GM18861 (cell line): ENCODE results near the gene KRTAP12-1.

Source experiments
- ATAC-seq: cut with Tn5 transposase; IDR thresholded peaks from one replicate; pipeline ENCODE4 v1.9.1; 2021; ENCODE audit not compliant: unreplicated experiment

The KRTAP12-1 gene

DNA sequence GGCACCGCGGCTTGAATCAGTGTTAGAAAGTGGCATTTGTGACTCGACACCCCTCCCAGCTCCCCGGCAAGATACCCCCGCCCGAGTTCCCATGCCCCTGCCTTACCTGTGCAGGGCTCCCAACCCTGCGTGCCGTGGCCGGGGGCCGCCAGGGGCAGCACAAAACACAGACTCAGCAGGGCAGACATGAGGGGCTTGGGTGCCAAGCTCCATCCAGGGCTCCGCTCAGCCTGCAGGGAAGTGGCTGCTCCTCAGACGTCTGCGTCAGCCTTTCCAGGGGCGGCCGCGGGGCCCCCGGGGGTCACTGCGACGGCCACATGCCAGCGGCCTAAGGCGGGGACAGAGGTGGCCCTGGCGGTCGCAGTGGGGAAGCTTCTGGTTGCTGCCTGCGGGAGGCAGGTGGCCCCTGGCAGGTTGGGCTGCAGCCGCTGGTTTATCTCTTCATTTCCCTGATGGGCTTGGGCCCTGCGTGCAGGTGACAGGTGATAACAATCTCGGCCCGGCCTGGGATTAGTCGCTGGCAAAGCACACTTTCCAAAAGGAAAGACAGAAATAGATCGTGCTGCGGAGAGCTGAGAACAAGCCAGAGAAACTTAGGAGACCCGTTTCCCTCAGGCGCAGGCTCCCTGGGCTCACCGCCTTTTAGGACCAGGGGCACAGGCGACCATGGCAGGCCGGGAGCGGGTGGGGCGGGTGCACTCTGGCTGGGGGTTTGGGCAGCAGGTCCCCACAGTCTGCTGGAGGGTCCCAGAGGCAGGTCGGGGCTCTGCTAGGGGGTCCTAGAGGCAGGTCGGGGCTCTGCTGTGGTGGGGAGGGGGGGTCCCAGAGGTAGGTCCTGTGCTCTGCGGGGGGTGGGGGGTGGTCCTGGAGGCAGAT, 29.6 kb upstream of the KRTAP12-1 start, which contains the start of gene TSPEAR:
TSS of gene TSPEAR (minus strand) at position 246 of the 876 bp plus-strand sequence. CDS start at position 188, 58 bp downstream.
- no peak for ATAC-seq

DNA sequence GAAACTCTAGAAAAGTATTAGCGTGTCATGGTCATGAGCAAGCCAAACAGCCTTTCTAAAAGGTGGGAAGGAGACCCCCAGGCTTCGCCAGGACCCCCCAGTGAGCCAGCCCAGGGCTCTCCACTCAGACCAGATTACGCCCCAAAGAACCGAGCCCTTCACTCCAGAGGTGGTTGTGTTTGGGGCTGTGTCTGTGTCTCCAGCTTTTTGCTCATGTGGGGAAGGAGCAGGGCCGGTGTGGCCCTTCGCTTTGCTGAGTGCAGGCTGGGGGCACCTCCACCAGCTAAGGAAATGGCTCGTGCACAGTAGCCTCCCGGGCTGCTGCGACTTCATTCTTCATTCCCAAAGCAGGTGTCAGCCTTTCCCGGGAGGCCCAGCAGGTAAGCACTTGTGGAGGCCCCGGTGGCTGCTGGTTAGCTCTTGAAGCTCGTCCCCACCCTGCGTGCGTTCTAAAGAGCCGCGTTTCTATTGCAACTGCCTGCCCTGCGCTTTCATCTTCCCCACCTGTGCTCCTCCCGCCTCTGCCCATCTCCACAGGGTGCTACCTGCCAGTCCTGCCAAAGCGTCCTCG, 28.9 kb upstream of the KRTAP12-1 start:
- no peak for ATAC-seq

DNA sequence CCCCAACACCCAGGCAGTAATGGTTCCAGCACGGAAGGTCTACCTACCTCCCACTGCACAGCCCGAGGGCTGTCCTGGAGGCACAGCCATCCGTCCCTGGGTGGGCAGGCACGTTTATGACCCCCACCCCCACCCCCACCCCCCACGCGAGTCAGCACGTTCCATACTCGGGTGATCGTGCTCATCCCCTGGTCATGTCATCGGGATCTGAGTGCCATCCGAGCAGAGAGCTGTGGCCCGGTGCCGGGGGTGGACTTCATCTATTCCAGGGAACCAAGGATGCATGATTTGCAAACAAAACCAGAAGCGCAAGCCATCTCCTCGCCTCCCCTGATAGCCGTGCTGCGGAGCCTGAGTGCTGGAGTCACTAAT, 28.3 kb upstream of the KRTAP12-1 start:
- no peak for ATAC-seq

DNA sequence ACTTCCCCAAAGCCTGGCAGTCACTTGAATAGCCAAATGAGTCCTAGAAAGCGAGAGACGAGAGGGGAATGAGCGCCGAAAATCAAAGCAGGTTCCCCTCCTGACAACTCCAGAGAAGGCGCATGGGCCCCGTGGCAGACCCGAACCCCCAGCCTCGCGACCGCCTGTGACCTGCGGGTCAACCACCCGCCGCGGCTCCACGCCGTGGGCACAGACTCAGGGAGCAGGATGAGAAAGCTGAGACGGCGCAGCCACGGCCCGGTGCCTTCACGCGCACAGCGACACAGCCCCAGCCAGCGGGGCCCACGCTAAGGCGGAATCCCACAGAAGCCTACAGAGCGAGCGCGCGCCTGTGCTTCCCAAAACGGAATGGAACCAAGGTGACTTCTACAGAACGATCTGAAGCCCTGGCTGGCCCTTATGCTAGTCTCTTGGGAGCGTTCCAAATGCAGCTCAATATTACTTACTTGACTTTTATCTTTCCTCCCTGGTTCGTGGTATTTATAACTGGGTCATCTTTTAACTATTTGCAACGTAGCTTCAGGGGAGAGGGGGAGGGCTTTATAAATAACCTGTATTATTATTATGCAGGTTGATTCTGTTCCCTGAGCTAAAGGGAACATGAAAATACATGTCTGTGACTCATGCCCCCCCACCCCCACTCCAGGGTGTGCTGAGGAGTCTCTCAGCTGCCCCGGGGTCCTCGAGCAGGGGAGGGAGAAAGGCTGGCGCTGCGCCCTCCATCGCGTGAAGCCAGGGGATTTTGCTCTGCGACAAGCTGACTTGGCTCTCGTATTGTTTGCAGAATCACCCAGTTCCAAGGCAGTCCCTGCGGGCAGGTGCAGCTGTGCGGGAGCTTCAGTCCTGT, 27.7 kb upstream of the KRTAP12-1 start:
- ATAC-seq, result no peak

DNA sequence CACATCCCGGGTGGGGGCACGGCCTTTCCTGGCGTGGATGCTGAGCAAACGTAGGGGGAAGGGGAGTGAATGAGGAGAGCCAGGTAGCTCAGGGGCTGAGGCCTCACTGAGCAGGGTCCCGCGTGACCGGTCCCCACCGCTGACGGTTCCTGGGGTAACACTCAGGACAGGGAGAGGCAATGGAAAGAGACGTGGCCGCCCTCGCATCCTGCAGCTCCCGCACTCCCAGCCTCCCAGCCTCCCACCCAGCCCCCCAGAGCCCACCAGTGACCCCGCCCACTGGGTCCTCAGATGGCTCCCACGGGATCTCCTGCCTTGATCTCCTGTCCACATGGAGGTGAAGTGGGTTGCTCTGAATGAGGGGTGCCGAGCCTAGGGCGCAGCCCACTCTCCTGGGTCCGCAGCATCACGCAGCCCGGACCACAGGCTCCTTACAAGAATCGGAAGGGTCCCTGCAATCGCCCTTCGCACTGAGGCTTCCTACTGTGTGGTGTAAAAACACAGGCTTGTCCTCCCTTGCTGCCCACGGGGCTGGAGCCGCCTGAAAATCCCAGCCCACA, 27.0 kb upstream of the KRTAP12-1 start:
- no peak for ATAC-seq

DNA sequence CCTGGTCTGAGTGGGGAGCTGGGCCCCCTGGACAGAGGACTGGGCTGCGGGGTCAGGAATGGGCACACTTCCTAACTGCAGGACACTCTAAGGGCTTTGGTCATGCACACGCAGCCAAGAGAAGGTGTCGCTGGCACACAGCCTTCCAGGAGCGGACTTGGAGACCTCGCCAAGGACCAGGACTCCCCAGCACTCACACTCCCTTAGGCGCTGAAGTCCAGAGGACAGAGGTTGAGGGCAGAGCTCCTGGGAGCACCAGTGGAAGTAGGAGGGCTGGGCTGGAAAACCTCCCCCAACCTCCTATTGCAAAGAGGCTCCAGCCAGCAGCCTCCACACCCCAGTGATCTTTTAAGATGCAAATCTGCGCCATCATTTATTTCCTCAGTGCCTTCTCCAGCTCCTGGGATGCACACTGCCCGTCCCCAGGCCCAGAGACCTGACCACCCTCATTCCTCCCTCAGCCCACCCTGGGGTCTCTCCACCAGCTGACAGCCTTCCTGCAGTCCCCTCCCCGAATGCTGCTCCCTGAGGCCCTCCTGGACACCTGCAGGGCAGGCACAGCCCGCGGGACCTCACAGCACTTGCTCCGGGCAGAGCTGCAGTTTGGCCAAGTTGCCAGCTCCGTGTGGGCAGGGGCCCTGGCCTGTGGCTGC, 26.4 kb upstream of the KRTAP12-1 start:
- no peak for ATAC-seq

DNA sequence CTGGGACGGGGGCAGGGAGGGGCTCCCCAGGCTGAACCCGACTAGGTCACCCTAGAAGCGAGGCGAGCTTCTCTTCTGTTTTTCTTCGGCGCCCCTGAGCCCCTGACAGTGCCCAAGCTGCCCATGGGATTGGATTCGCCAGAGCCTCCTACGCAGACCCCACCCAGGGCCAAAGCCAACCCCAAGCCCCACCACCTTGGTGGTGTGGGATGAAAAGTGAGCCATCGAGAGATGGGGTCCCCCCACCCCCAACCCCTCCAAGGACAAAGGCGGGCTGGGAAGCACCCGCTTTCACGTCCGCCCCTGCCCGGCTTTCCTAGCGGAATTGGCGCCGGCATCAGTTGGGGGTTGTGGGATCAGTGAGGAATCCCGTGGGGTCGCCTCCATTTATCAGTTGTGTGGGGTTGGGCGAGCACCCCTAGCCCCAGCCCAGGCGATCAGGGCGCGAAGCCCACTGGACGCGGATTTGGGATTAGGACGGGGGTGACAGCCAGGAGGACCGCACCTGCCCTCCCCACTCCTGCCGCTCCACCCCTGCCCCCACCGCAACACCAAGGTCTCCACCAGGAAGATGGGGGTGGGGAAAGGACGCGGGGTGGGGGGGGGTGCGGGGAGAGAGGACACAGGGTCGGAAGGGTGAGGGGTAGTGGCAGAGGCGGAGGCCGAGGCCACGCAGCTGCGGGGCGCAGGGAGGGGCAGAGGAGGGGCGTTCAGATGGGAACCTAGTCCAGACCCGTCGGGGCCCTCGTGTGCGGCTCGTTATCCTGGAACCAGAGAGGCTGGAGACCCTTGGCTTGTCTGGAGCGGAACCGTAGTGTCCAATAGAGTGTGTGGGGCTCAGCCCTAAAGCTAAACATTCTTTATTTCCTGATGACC, 25.0 kb upstream of the KRTAP12-1 start:
- no peak for ATAC-seq

DNA sequence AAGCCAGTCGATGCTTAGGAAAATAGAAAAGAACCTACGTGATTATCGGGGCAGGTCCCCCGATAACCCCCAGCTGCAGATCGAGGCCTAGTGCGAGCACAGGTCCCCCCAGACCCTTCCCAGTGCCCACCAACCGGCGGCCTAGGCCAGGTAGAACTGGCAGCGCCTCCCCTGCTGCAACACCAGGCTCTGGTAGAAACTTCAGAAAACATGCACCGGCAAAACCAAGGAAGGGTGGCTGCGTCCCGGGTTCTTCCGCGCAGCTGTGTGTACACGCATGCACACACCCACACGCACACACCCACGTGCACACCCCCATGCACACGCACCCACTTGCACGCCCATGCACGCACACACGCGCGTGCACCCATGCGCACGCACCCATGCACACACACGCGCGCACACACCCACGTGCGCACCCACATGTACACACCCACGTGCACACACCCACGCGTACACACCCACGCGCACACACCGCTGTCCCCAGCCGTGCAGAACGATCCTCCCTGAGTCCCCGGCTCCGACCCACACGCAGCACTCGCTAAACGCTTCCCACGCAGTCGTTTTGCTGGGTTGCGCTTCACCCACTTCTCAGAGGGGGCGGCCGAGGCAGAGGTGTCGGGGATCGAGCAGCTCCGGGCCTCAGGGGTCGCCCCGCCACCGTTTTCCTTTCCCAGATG, 24.2 kb upstream of the KRTAP12-1 start:
- ATAC-seq, result no peak

DNA sequence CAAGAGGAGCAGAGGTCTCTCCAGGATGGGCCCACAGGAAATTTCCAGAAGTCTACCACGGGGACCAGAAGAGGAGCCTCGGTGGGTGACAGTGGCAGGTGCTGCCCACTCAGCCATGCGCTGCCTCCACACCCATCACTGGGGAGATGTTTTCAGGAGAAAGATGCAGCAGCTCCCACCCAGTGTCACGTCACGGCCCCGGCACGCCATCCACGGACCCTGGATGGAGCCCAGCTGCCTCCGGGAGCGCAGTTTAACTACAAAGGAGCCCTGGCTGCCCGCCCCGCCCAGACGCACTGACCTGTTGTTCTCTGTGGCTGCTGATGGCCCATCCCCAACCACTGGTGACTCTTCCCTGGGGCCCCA, 22.7 kb upstream of the KRTAP12-1 start:
- no peak for ATAC-seq

DNA sequence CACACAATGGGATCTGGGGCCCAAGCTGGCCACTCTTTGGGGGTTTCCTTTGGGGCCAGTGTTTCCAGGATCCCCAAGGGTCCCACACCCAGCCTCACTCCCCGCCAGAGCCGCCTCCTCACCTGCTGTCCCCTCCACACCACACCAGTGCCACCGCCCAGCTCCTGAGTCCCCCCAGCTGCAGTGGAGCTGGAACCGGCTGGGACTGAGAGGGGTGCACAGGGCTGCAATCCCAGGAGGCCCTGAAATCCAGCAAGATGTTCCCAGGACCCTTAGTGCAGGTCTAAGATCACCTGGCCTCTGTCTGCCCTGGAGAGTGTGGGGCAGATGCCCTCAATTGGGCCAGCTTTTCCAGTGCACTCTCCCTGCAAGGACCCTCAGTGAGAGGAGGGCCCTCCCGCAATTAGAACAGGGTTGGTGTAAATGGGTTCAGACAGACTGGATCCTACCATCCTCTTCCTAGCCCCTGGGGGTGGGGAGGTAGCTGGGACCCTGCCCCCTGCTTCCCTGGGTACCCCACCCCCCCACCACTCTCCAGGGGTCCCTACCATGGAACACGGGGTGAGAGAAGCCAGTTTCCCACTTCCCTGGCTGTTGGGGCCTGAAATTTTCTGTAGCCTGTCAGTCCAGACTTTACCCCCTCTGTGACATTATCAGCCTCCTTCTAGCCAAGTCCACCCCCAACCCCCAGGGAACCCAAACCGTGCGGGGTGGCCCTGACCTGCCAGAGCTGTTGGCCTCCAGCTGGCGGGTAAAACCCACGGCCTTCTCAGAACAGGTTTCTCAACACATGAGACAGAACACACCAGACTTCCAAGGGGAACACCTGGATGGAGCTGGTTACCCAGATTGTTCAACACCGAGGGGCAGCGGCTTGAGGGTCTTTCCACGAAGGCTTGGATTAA, 22.0 kb upstream of the KRTAP12-1 start:
- ATAC-seq, result no peak

DNA sequence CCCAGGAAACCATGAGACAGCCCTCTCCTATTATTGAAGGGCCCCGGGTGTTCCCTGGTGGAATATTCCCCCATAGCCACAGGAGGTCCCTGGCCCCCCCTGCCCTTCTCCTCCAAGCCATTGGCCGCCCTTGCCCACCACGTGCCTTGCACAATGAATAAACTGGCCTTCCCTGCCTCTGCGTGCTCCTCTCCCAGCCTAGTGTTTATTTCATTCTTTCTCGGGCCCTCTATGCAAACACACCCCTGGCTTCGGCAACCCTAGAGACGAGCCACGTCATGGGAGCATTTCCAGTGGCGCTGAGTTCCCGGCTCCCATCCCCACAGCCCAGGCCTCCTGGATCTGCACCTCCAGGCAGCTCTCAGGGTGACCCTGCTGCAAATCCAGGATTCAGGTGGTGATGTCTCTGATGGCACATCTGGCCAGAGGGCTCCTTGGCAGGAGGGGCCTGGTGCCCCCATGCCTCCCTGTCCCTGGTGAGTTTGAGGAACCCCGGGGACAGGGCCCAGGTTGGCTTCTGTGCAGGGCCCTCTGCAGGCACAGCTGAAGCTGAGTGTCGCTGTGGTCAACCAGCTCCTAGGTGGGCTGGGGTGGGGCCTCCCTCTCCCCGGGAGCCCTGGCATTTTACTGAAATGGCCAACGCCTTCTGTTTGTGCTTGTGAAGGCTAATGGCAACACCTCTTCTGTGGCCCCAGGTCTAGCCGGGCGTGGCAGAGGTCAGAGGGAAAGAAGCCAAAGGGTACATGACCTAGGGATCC, 21.2 kb upstream of the KRTAP12-1 start:
- no peak for ATAC-seq

DNA sequence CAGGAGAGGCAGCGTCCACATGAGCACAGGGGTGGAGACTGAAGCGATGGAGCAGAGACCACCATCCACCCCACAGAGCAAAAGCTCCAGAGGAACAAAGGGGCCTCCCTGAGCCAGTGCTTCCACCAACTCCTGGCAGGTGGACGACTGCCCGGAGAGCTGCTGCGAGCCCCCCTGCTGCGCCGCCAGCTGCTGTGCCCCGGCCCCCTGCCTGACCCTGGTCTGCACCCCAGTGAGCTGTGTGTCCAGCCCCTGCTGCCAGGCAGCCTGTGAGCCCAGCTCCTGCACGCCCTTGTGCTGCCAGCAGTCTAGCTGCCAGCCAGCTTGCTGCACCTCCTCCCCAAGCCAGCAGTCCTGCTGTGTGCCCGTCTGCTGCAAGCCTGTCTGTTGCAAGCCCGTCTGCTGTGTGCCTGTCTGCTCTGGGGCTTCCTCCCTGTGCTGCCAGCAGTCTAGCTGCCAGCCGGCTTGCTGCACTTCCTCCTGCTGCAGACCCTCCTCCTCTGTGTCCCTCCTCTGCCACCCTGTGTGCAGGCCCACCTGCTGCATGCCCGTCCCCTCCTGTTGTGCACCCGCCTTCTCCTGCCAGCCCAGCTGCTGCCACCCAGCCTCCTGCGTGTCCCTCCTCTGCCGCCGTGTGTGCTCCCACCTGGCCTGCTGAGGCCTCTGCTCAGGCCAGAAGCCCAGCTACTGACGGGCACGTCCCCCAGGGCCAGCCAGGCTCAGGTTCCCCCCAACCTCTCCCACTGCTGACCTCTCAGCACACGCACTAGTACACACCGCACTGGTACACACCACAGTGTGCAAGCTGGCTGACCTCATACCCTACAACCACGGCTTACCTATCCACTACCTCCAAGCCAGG, 20.4 kb upstream of the KRTAP12-1 start:
- no peak for ATAC-seq

DNA sequence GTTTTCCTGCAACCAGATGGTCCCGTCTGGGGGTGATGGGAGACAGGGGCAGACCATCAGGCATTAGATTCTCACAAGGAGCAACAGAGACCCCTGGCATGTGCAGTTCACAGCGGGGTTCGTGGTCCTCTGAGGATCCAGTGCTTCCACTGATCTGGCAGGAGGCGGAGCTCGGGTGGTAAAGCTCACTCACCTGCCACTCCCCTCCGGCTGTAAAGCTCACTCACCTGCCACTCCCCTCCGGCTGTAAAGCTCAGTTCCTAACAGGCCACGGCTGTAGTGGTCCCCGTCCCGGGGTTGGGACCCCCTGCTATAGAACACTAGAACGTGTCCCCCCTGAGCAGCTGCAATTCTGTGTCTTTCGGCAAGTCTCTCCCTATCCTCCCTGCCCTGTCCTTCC, 19.6 kb upstream of the KRTAP12-1 start:
- ATAC-seq, result no peak

DNA sequence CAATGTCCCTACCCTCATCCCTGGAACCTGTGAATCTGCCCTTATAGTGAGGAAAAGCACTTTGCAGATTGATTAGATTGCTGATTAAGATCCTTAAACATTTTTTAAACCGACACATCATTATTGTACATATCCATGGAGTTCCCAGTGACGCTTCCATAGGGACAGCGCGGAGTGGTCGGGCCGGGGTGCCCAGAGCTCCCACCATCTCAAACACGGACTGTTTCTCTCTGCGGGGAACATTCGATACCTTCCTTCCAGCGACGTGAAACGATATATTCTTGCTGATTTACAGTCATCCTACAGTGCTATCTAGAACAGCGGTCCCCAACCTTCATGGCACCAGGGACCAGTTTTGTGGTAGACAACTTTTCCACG, 19.0 kb upstream of the KRTAP12-1 start:
- no peak for ATAC-seq

DNA sequence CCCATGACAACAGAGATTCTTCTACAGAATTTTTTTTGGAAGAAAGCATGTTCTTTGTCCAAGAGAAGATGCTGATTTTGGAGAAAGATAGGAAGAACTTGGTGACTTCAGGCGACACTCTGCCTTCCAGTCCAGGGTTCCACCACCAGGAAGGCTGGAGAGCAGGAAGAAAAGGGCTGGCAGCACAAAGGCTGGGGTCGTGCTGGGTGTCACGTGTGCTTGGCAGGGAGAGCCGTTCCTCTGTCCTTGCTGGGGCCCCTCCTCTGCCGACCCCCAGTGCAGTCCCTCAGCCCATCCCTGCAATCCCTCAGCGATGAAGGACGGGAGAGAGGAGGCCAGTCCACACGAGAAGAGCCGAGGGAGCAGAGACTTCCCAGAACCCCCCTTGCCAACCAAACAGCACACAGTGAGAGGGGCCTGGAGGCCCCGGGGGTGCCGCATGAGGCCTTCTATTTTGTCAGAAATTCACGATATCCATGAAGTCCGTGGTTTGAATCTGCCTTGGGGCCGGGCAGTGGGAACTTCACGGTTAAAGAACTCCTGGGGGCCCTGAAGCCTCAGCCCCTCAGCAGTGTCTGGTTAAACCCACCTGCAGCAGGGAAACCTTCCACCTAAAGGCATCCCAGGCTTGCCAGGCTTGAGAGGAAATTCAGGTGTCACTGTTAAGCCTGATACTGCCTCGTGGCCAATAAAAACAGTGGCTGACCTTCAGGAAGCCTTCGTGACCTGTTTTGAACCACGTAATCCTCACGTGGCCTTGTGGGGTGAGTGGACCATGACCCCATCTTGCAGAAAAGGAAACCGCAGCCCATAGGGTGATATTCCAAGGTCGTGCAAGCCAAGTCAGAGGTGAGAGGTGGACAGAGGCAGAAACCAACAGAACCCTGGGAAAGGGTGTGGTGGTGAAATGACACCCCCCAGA, 18.4 kb upstream of the KRTAP12-1 start:
- ATAC-seq, result no peak
